Spinal cord (tissue), 10 donors: ENCODE data around the gene DAZAP2. TPM values are rescaled to one million over a fixed set of nuclear protein-coding genes. Genes with fewer than 3 reads are reported as not detected.

Source experiments
- DNase-seq, 6 donors: peaks; one replicate each; pipeline versions ENCODE4 v3.0.0 to v3.0.0-alpha.2; 2013 to 2015; ENCODE audit warnings: low spot score in 6 of 6, low read depth in 4 of 6
- H3K27ac ChIP-seq: one replicate; pipeline ENCODE4 v1.5.1; 2013; ENCODE audit warnings: low read depth, low read length, control low read depth
- H3K27me3 ChIP-seq: one replicate; pipeline ENCODE4 v1.6.1; 2013; ENCODE audit warnings: low read length; ENCODE audit not compliant: control insufficient read depth, insufficient read depth
- H3K36me3 ChIP-seq: one replicate; pipeline ENCODE4 v1.6.1; 2013; ENCODE audit warnings: low read length; ENCODE audit not compliant: control insufficient read depth, insufficient read depth
- H3K4me1 ChIP-seq: one replicate; pipeline ENCODE4 v1.6.1; 2013; ENCODE audit warnings: low read length; ENCODE audit not compliant: control insufficient read depth, insufficient read depth
- H3K4me3 ChIP-seq: one replicate; pipeline ENCODE4 v1.5.1; 2013; ENCODE audit warnings: low read depth, low read length, control low read depth
- H3K9me3 ChIP-seq: one replicate; pipeline ENCODE4 v1.6.1; 2013; ENCODE audit warnings: low read length; ENCODE audit not compliant: control insufficient read depth, insufficient read depth
- WGBS: methylation state at CpG from one replicate; pipeline ENCODE4 v1.1.5; 2013; ENCODE audit warnings: missing lambda C conversion rate; ENCODE audit not compliant: insufficient coverage; 5-methylcytosine and 5-hydroxymethylcytosine counted together
- polyA plus RNA-seq, 2 donors: library from polyadenylated mRNA; unstranded; fragments of 120-200 nt; gene quantifications; one replicate each; pipeline ENCODE4 v1.2.1, GENCODE V29; 2013; ENCODE audit not compliant: insufficient read length in 2 of 2
- total RNA-seq, 2 donors: library from RNA; depleted of rRNA in 1 of 2; stranded (reverse); fragments of 120-200 nt in 1 of 2; fragments of >200 nt in 1 of 2; gene quantifications; one replicate each; pipeline versions ENCODE4 v1.2.3 to v1.2.4, GENCODE V29; 2013 to 2014
- donor health status: healthy.

The DAZAP2 gene
- total and polyA plus RNA-seq, 4 donors, result 69.4 to 199 (median 146) TPM

GRCh38 chr12:51198568-51199365 lies 39.9 kb upstream of the DAZAP2 start:
- WGBS, result 69% methylated on average over 13 of the region's 16 CpGs
- Histone ChIP-seq H3K27ac (peak overlapping the region; percentile 25), H3K4me3 (no peak overlapping the region), H3K36me3 (peaks cover 54% of the 10 kb centered on the region), H3K4me1 (peaks cover 8% of the 10 kb centered on the region), H3K27me3 (no peaks in the 10 kb centered on the region), H3K9me3 (no peaks in the 10 kb centered on the region)
- DNase-seq, result peak in 1 of 6 donors; percentile 38

DNA sequence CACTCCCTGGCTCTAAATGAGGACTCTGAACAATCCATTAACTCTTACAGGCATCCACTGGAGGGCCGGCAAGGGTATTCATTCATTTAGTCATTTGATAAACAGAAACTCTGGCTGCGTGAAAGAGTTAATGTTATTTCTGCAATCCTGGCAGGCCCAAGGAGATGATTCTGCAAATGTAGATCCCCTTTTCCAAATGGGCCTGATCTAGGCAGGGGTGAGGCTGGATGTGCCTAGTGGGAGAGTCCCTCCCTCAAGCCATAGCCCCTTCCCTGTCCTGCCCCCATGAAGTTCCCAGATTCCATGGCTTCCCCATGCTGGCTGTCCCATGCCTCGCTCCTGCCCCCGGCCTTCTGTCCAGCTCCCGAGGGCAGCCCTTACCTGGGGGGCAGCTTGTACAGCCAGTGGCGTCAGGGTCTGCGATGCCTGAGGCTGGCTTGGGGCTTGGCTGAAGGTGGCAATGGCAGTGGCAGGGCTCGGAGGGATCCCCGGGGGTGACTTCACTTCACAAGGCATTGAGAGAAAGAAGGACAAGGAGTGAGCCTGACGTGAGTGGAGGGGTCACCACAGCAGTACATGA lies 39.2 kb upstream of the DAZAP2 start:
- 92% methylated on average over 9 of the region's 10 CpGs for WGBS
- Histone ChIP-seq H3K36me3 (peaks cover 60% of the 10 kb centered on the region), H3K9me3 (no peaks in the 10 kb centered on the region)

DNA sequence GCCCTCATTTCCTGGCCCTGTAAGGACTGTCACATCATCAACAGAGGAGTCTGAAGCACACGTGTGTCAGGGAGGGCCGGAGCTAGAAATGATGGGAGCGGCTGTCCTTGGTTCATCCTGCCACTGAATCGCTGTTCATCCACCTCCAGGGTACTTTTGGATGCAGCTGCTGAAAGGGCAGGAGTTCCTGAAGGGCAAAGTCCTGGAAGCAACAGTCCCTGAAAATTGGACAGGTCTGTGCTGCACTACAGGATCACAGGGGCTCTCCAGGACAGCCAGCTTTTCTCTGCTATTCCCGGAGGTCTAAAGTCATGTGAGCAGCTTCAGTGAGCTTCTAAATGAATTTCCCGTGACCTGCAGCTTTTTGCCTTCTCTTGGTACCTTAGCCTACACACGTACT lies 38.5 kb upstream of the DAZAP2 start:
- Histone ChIP-seq H3K27ac (no peak overlapping the region), H3K4me1 (peaks cover 16% of the 10 kb centered on the region), H3K36me3 (peaks cover 61% of the 10 kb centered on the region), H3K4me3 (no peak overlapping the region), H3K27me3 (no peaks in the 10 kb centered on the region), H3K9me3 (no peaks in the 10 kb centered on the region)
- 93% methylated on average over 5 of the region's 7 CpGs for WGBS
- no peak for DNase-seq

More for the DNA sequence above, 39.2 kb upstream of the DAZAP2 start:
- Histone ChIP-seq H3K27ac (no peak overlapping the region), H3K4me3 (no peak overlapping the region), H3K27me3 (no peaks in the 10 kb centered on the region), H3K4me1 (peaks cover 11% of the 10 kb centered on the region)
- no peak for DNase-seq

DNA sequence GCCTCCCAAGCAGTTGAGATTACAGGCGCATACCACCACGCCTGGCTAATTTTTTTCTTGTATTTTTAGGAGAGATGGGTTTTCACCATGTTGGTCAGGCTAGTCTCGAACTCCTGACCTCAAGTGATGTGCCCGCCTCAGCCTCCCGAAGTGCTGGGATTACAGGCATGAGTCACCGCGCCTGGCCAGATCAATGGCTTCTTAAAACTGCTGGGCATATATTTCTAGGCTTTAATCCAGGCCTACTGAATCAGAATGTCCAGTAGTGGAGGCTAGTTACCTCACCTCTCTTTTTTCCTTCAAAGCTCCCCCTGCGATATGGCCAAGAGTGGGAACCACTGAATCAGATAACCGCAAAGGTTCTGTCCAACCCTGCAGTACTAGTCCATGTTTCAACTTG lies 37.8 kb upstream of the DAZAP2 start:
- Histone ChIP-seq H3K27ac (no peak overlapping the region), H3K36me3 (peaks cover 64% of the 10 kb centered on the region), H3K9me3 (no peaks in the 10 kb centered on the region), H3K4me1 (peaks cover 22% of the 10 kb centered on the region), H3K27me3 (no peaks in the 10 kb centered on the region), H3K4me3 (no peak overlapping the region)
- DNase-seq, result no peak
- 100% methylated on average over 6 of the region's 9 CpGs for WGBS

DNA sequence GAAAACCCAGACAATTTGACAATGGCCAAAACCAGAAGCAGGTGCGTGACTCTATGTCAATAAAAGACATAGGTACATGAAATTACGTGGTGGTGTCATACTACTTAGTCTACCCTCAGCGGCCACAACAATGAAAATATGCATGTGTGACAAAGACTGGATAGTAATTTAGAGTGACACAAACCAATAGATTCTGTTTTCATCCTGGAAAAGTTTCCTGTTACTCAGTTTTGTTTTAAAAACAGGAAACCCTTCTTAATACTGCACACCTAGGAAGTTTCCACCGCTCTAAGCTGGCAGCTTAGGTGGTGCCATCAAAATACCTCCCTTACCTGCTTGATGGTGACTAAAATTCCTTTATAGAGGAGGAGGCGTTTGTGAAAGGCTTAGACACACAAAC lies 35.9 kb upstream of the DAZAP2 start:
- Histone ChIP-seq H3K4me3 (no peak overlapping the region), H3K27me3 (no peaks in the 10 kb centered on the region), H3K4me1 (peaks cover 21% of the 10 kb centered on the region), H3K36me3 (peaks cover 58% of the 10 kb centered on the region), H3K27ac (no peak overlapping the region), H3K9me3 (no peaks in the 10 kb centered on the region)
- WGBS, result no CpG with 5 or more reads among the region's 5 CpGs
- no peak for DNase-seq

DNA sequence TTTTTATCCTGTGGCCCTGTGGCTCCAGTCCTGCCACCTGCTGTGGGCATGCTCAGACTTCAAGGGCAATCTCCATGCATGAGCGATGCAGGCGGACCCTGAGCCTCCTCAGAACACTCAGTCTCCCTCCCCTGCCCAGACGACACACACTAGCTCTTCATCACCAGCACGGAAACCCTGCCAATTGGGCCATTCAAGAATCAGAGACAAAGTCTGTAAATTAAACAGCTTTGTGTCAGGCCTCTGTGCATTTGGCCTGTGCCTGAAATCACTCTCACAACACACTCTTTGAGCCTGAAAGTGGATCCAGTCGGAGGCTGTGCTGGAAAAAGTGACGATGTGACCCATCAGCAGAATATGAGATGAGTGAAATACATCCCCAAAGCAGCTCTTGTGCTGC lies 33.3 kb upstream of the DAZAP2 start:
- WGBS, result 45% methylated on average over 4 of the region's 6 CpGs
- Histone ChIP-seq H3K27me3 (no peaks in the 10 kb centered on the region), H3K4me1 (peaks cover 15% of the 10 kb centered on the region), H3K4me3 (no peak overlapping the region), H3K27ac (no peak overlapping the region), H3K9me3 (no peaks in the 10 kb centered on the region), H3K36me3 (peaks cover 39% of the 10 kb centered on the region)
- DNase-seq, result peak in 2 of 6 donors; percentile 26 to 65

- Histone ChIP-seq H3K27me3 (no peaks in the 10 kb centered on the region), H3K9me3 (no peaks in the 10 kb centered on the region), H3K27ac (no peak overlapping the region), H3K4me1 (peaks cover 27% of the 10 kb centered on the region), H3K4me3 (no peak overlapping the region), H3K36me3 (peaks cover 34% of the 10 kb centered on the region)
- WGBS, result 91% methylated on average over 5 of the region's 7 CpGs
- no peak for DNase-seq
Measured at GRCh38 chr12:51208016-51208660, 30.5 kb upstream of the DAZAP2 start.

- Histone ChIP-seq H3K36me3 (peaks cover 27% of the 10 kb centered on the region), H3K4me1 (peaks cover 26% of the 10 kb centered on the region), H3K4me3 (no peak overlapping the region), H3K9me3 (no peaks in the 10 kb centered on the region), H3K27ac (no peak overlapping the region), H3K27me3 (no peaks in the 10 kb centered on the region)
- no peak for DNase-seq
- WGBS, result no CpG with 5 or more reads among the region's 2 CpGs
Measured at GRCh38 chr12:51209259-51209658, 29.4 kb upstream of the DAZAP2 start.

GRCh38 chr12:51210690-51211395 lies 27.8 kb upstream of the DAZAP2 start:
- DNase-seq, result peak in 2 of 6 donors; percentile 16 to 37
- Histone ChIP-seq H3K9me3 (no peaks in the 10 kb centered on the region), H3K36me3 (peaks cover 22% of the 10 kb centered on the region), H3K27ac (no peak overlapping the region), H3K4me1 (peaks cover 13% of the 10 kb centered on the region), H3K27me3 (no peaks in the 10 kb centered on the region), H3K4me3 (no peak overlapping the region)
- 69% methylated on average over 2 of the region's 2 CpGs for WGBS
